Measurements from ENCODE around the gene KCNG2.

Gene KCNG2

DNA sequence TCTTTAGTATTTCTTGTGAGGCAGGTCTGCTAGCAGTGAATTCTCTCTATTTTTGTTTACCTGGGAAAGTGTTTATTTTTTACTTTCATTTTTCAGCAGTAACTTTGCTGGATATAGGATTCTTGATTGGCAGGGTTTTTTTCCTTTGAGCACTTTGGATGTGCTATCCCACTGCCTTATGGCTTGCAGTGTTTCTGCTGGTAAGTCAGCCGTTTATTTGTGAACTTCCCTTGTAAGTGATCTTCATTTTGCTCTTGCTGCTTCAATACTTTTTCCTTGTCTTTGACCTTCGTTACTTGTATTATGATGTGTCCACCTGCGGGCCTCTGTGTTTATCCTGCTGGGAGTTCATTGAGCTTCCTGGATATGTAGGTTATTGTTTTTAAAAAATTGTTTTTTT is 99.0 kb downstream of the KCNG2 start:
- no peaks in the 10 kb centered on the region for H3K27me3 ChIP-seq (ENCODE audit: insufficient read depth, low read length)
- no peaks in the 10 kb centered on the region for H3K9me2 ChIP-seq (ENCODE audit: low read depth, low read length)
- no peak overlapping the region for H3K9ac ChIP-seq (ENCODE audit: low read length)
- H3K4me1 ChIP-seq (ENCODE audit: insufficient read depth, low read length, severe bottlenecking) = no peaks in the 10 kb centered on the region
- H3K4me3 ChIP-seq (ENCODE audit: low read depth, low read length, poor library complexity, severe bottlenecking) = no peak overlapping the region
- H3K79me2 ChIP-seq (ENCODE audit: insufficient read depth, low read length) = no peaks in the 10 kb centered on the region
- no peak overlapping the region for H3K4me2 ChIP-seq (ENCODE audit: low read length)
- no peak overlapping the region for H3K27ac ChIP-seq (ENCODE audit: low read depth, low read length, poor library complexity, severe bottlenecking)
- no peak for TF ChIP-seq EZH2 (IDR thresholded peaks at IDR 0.05; ENCODE audit: borderline replicate concordance, low read length)
- TF ChIP-seq, protein P1, sequence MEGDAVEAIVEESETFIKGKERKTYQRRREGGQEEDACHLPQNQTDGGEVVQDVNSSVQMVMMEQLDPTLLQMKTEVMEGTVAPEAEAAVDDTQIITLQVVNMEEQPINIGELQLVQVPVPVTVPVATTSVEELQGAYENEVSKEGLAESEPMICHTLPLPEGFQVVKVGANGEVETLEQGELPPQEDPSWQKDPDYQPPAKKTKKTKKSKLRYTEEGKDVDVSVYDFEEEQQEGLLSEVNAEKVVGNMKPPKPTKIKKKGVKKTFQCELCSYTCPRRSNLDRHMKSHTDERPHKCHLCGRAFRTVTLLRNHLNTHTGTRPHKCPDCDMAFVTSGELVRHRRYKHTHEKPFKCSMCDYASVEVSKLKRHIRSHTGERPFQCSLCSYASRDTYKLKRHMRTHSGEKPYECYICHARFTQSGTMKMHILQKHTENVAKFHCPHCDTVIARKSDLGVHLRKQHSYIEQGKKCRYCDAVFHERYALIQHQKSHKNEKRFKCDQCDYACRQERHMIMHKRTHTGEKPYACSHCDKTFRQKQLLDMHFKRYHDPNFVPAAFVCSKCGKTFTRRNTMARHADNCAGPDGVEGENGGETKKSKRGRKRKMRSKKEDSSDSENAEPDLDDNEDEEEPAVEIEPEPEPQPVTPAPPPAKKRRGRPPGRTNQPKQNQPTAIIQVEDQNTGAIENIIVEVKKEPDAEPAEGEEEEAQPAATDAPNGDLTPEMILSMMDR (IDR thresholded peaks at IDR 0.05; ENCODE audit: low read length) = no peak
- peaks cover 19% of the 10 kb centered on the region for H3K9me3 ChIP-seq (ENCODE audit: low read length)
- no peaks in the 10 kb centered on the region for H3K36me3 ChIP-seq (ENCODE audit: insufficient read depth, low read length)
- H2AFZ ChIP-seq (ENCODE audit: low read length) = no peak overlapping the region
- no peaks in the 10 kb centered on the region for H3F3A ChIP-seq (ENCODE audit: insufficient read depth, low read length)
- no peaks in the 10 kb centered on the region for H4K20me1 ChIP-seq (ENCODE audit: insufficient read depth, low read length)

DNA sequence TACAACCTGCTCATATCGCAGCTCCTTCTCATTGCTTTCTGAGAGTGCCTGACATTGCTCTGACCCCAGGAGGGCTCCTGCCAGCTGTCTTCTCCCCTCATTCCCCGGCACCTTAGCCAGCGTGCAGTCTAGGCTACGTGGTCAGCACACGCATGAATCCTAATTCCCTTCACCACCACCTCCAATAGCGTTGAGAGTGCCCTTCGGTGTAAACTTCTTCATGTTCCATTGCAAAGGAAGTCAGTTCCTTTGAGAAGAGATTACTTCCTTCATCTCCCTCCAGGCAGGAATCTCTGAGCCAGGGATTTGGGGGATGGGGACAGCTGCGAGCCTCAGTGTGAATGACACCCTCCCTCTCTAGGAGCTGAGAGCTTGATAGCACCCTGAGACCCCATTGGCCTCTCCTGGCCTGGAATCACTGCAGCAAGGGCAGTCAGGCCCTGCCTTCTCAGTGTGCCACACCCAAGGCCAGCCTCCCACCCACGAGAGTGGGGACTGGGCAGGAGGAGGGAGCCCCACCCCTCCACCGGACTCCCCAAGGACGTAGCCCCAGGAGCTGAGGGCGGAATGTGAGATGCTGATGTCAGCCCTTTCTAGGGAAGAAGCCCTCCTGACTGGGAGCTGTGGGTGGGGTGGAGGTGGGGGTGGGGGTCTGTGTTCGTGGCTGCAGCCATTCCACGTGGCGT is 100.3 kb downstream of the KCNG2 start:
- Histone ChIP-seq H3K9me3 (ENCODE audit: low read length) (peaks cover 15% of the 10 kb centered on the region), H4K20me1 (ENCODE audit: insufficient read depth, low read length) (no peaks in the 10 kb centered on the region), H3K27me3 (ENCODE audit: insufficient read depth, low read length) (no peaks in the 10 kb centered on the region), H3F3A (ENCODE audit: insufficient read depth, low read length) (no peaks in the 10 kb centered on the region), H3K4me1 (ENCODE audit: insufficient read depth, low read length, severe bottlenecking) (no peaks in the 10 kb centered on the region), H3K4me2 (ENCODE audit: low read length) (no peak overlapping the region), H2AFZ (ENCODE audit: low read length) (no peak overlapping the region), H3K79me2 (ENCODE audit: insufficient read depth, low read length) (no peaks in the 10 kb centered on the region), H3K36me3 (ENCODE audit: insufficient read depth, low read length) (peaks cover 4% of the 10 kb centered on the region; the same call in 1 of the 2 replicates), H3K4me3 (ENCODE audit: low read depth, low read length, poor library complexity, severe bottlenecking) (no peak overlapping the region), H3K27ac (ENCODE audit: low read depth, low read length, poor library complexity, severe bottlenecking) (no peak overlapping the region), H3K9me2 (ENCODE audit: low read depth, low read length) (no peaks in the 10 kb centered on the region), H3K9ac (ENCODE audit: low read length) (no peak overlapping the region)
- TF ChIP-seq, protein P1 (IDR thresholded peaks at IDR 0.05; ENCODE audit: low read length) = no peak
- TF ChIP-seq EZH2 (IDR thresholded peaks at IDR 0.05; ENCODE audit: borderline replicate concordance, low read length) = no peak

- no peak overlapping the region for H2AFZ ChIP-seq (ENCODE audit: low read length)
- H3K4me3 ChIP-seq (ENCODE audit: low read depth, low read length, poor library complexity, severe bottlenecking) = no peak overlapping the region
- peaks cover 10% of the 10 kb centered on the region; the same call in 1 of the 2 replicates for H3K9me3 ChIP-seq (ENCODE audit: low read length)
- H3K27ac ChIP-seq (ENCODE audit: low read depth, low read length, poor library complexity, severe bottlenecking) = no peak overlapping the region
- peaks cover 8% of the 10 kb centered on the region; the same call in 1 of the 2 replicates for H3K36me3 ChIP-seq (ENCODE audit: insufficient read depth, low read length)
- no peaks in the 10 kb centered on the region for H3F3A ChIP-seq (ENCODE audit: insufficient read depth, low read length)
- H3K9me2 ChIP-seq (ENCODE audit: low read depth, low read length) = no peaks in the 10 kb centered on the region
- H3K79me2 ChIP-seq (ENCODE audit: insufficient read depth, low read length) = no peaks in the 10 kb centered on the region
- H3K27me3 ChIP-seq (ENCODE audit: insufficient read depth, low read length) = no peaks in the 10 kb centered on the region
- H3K4me1 ChIP-seq (ENCODE audit: insufficient read depth, low read length, severe bottlenecking) = no peaks in the 10 kb centered on the region
- H3K4me2 ChIP-seq (ENCODE audit: low read length) = no peak overlapping the region
- no peak for TF ChIP-seq EZH2 (IDR thresholded peaks at IDR 0.05; ENCODE audit: borderline replicate concordance, low read length)
- TF ChIP-seq, protein P1 (IDR thresholded peaks at IDR 0.05; ENCODE audit: low read length) = no peak
- H3K9ac ChIP-seq (ENCODE audit: low read length) = no peak overlapping the region
- H4K20me1 ChIP-seq (ENCODE audit: insufficient read depth, low read length) = no peaks in the 10 kb centered on the region
Observed at GRCh38 chr18:79898952-79899608, 101.3 kb downstream of the KCNG2 start.
